ENCODE measurements around the gene RNF186.
A peak's percentile ranks its signal among the peaks of the same experiment; 100 is the strongest.

Gene RNF186

DNA sequence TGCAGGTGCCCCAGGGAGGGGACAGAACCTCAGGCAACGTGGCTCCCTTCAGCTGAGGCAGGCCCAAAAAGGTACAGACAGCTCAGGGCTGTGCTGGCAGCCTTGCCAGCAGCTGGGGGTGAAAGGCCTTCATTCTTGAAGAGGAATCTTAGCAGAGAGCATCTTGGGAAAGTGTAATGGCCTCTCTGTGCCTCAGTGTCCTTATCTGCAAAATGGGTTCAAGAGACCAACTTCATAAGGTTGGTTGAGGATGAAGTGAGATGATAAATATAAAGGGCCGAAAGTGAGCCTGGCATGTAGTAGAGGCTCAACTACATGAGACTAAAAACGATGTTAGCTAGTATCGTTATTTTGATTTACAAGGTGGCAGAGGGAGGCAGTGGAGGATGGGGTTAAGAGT is 41.6 kb downstream of the RNF186 start:
- DNase-seq = no peak
- Histone ChIP-seq H3K27me3 (ENCODE audit: insufficient read depth, low read depth, severe bottlenecking) (no peaks in the 10 kb centered on the region), H3K36me3 (no peaks in the 10 kb centered on the region), H3K27ac (no peak overlapping the region), H3K4me3 (ENCODE audit: low read depth, low read length) (no peak overlapping the region), H3K9me3 (ENCODE audit: severe bottlenecking) (no peaks in the 10 kb centered on the region)
- no peak for TF ChIP-seq CTCF (IDR thresholded peaks at IDR 0.05; ENCODE audit: low read depth, low read length)

DNA sequence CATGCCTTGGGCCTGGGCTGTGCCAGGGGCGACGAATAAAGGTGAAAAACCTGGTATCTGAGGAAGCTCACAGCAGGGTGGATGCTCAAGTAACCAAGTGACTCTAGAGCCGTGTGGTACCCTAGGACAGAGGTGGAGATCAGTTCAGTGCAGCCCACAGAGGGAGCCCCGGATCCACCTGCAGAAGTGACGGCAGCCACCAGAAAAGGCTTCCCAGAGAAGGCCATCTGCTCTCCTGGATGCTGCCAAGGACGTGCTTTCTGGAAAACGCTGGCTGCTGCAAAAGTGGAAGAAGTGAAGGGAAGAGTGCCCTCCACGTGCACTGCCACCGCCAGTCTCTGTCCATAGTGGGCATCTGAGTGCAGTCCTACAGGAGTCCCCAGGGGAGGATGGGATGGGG is 43.0 kb downstream of the RNF186 start:
- no peaks in the 10 kb centered on the region for H3K36me3 ChIP-seq
- H3K4me3 ChIP-seq (ENCODE audit: low read depth, low read length) = no peak overlapping the region
- H3K27ac ChIP-seq = no peak overlapping the region
- no peaks in the 10 kb centered on the region for H3K9me3 ChIP-seq (ENCODE audit: severe bottlenecking)
- no peaks in the 10 kb centered on the region for H3K27me3 ChIP-seq (ENCODE audit: insufficient read depth, low read depth, severe bottlenecking)
- TF ChIP-seq CTCF (IDR thresholded peaks at IDR 0.05; ENCODE audit: low read depth, low read length) = 0 out of 2 replicates have a peak, but pooled peaks have one; percentile 29
- peak; percentile 26 for DNase-seq

- TF ChIP-seq CTCF (IDR thresholded peaks at IDR 0.05; ENCODE audit: low read depth, low read length) = no peak
- Histone ChIP-seq H3K27ac (no peak overlapping the region), H3K27me3 (ENCODE audit: insufficient read depth, low read depth, severe bottlenecking) (no peaks in the 10 kb centered on the region), H3K36me3 (no peaks in the 10 kb centered on the region), H3K9me3 (ENCODE audit: severe bottlenecking) (no peaks in the 10 kb centered on the region), H3K4me3 (ENCODE audit: low read depth, low read length) (no peak overlapping the region)
- DNase-seq = no peak
Observed at GRCh38 chr1:19771350-19771749, 43.7 kb downstream of the RNF186 start.

DNA sequence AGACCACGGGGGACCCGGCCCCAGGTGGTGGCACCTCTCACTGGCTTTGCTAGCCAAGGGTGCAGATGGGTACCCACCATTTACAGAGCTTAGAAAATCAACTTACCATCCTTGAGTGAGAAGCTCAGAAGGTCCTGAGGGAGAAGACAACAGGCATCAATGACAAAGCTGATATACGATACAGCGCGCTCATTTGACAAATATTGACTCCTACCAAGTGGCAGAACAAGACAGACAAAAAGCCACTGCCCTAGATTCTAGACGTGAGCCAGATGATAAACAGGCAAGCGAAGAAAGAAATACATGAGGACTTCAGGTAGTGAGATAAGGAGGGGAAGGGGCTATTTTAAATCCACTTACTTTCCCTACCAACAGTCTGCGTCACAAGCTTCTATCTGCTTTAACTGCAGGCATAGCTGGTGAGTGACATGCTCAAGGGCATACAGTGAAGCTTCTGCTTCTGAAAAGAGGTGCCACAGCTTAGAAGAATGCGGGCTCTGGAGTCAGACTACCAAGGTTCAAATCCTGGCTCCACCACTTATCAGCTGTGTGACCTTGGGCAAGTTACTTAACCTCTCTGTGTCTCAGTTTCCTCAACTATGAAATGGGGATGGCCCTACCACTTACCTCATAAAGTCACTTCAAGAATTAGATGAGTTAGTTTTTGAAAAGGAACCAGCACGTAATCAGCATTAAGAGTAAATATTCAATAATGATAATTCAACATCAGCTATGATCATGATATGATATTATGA is 44.5 kb downstream of the RNF186 start:
- TF ChIP-seq CTCF (IDR thresholded peaks at IDR 0.05; ENCODE audit: low read depth, low read length) = no peak
- no peaks in the 10 kb centered on the region for H3K27me3 ChIP-seq (ENCODE audit: insufficient read depth, low read depth, severe bottlenecking)
- no peak overlapping the region for H3K27ac ChIP-seq

DNA sequence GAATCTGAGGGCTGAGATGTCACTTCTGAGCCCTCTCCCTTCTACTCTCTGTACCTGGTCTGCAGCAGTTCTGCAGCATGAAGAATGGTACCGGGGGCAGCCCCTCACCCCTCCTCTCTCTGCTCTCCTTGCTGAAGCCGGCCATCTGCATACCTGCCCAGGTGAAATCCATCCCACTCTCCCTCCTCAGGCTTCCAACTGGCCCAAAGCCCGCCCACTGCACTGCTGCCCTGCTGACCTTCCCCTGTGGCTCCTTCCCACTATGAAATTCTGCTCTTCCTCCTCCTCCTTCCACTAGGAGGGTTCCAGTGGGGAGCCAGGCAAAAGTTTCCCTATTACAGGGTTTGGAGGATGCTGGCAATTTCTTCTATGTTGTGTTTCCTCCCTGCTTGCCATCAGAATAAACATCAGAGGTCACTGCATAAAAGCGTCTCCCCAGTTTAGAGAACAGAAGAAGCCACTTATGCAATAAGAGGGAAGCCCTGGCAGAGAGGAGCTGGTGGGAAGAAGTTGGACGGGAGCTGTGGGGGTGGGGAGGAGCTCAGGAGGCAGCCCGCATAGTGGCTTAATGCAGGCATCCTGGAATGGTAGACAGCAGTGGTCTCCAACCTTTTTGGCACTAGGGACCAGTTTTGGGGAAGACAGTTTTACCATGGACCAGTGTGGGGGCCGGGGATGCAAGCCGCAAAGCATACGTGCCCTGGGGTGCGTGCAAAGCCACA is 45.7 kb downstream of the RNF186 start:
- H3K36me3 ChIP-seq = no peaks in the 10 kb centered on the region
- no peak overlapping the region for H3K27ac ChIP-seq
- no peaks in the 10 kb centered on the region for H3K9me3 ChIP-seq (ENCODE audit: severe bottlenecking)
- no peak for TF ChIP-seq CTCF (IDR thresholded peaks at IDR 0.05; ENCODE audit: low read depth, low read length)
- H3K4me3 ChIP-seq (ENCODE audit: low read depth, low read length) = no peak overlapping the region
- no peaks in the 10 kb centered on the region for H3K27me3 ChIP-seq (ENCODE audit: insufficient read depth, low read depth, severe bottlenecking)
- no peak for DNase-seq

More for the DNA sequence above, 44.5 kb downstream of the RNF186 start:
- no peak overlapping the region for H3K4me3 ChIP-seq (ENCODE audit: low read depth, low read length)
- H3K9me3 ChIP-seq (ENCODE audit: severe bottlenecking) = no peaks in the 10 kb centered on the region
- no peaks in the 10 kb centered on the region for H3K36me3 ChIP-seq
- DNase-seq = no peak
